ENCODE measurements around the gene PTCH2.

The PTCH2 gene

GRCh38 chr1:44842862-44843655 lies at the start of gene PTCH2:
Gene PTCH2, minus strand, starts transcription at chr1:44843253. Its CDS starts 321 bp downstream, at chr1:44842932.
- ATAC-seq = peak; percentile 94
- no peak for TF ChIP-seq POU6F1 (CRISPR knock-in tag; IDR thresholded peaks at IDR 0.05; ENCODE audit: borderline replicate concordance, low read depth)
- no peak for TF ChIP-seq ARNTL (CRISPR knock-in tag; IDR thresholded peaks at IDR 0.05; ENCODE audit: borderline replicate concordance, low read depth)
- no peak for TF ChIP-seq ISL1 (CRISPR knock-in tag; IDR thresholded peaks at IDR 0.05)
- no peak for TF ChIP-seq TCF4 (CRISPR knock-in tag; IDR thresholded peaks at IDR 0.05; ENCODE audit: borderline replicate concordance)
- no peak for TF ChIP-seq RARB (CRISPR knock-in tag; IDR thresholded peaks at IDR 0.05)
- TF ChIP-seq CSRNP3 (CRISPR knock-in tag; IDR thresholded peaks at IDR 0.05) = no peak
- no peak for TF ChIP-seq TOX (CRISPR knock-in tag; IDR thresholded peaks at IDR 0.05; ENCODE audit: borderline replicate concordance)
- TF ChIP-seq OSR1 (CRISPR knock-in tag; IDR thresholded peaks at IDR 0.05) = no peak
- TF ChIP-seq TSHZ2 (CRISPR knock-in tag; IDR thresholded peaks at IDR 0.05) = no peak
- no peak for TF ChIP-seq ZFP30 (CRISPR knock-in tag; IDR thresholded peaks at IDR 0.05)
- no peak for TF ChIP-seq ZNF8 (CRISPR knock-in tag; IDR thresholded peaks at IDR 0.05)
- TF ChIP-seq PPARA (CRISPR knock-in tag; IDR thresholded peaks at IDR 0.05; ENCODE audit: borderline replicate concordance) = no peak
- TF ChIP-seq CSDC2 (CRISPR knock-in tag; IDR thresholded peaks at IDR 0.05) = no peak
- no peak for TF ChIP-seq ZNF70 (CRISPR knock-in tag; IDR thresholded peaks at IDR 0.05)
- no peak for TF ChIP-seq BACH2 (CRISPR knock-in tag; IDR thresholded peaks at IDR 0.05; ENCODE audit: borderline replicate concordance)
- no peak for TF ChIP-seq ZC3H10 (CRISPR knock-in tag; IDR thresholded peaks at IDR 0.05)

- TF ChIP-seq ARNTL (CRISPR knock-in tag; IDR thresholded peaks at IDR 0.05; ENCODE audit: borderline replicate concordance, low read depth) (no peak), ZFP30 (CRISPR knock-in tag; IDR thresholded peaks at IDR 0.05) (no peak), GLIS3 (CRISPR knock-in tag; IDR thresholded peaks at IDR 0.05) (no peak)
- no peak for ATAC-seq
These were observed 47.0 kb upstream of the PTCH2 start for GRCh38 chr1:44890007-44890406.

- no peak for TF ChIP-seq PATZ1 (CRISPR knock-in tag; IDR thresholded peaks at IDR 0.05; ENCODE audit: borderline replicate concordance)
- TF ChIP-seq SNAI2 (CRISPR knock-in tag; IDR thresholded peaks at IDR 0.05) = no peak
- no peak for TF ChIP-seq TSHZ2 (CRISPR knock-in tag; IDR thresholded peaks at IDR 0.05)
- no peak for TF ChIP-seq CSDC2 (CRISPR knock-in tag; IDR thresholded peaks at IDR 0.05)
- ATAC-seq = no peak
These were observed 42.4 kb upstream of the PTCH2 start for GRCh38 chr1:44885406-44885805.
